ENCODE measurements around the gene SCG3.

SCG3 gene

GRCh38 chr15:51731549-51732267, 50.4 kb downstream of the SCG3 start:
- peak; percentile 25 for DNase-seq

- no peak for DNase-seq
These were observed 51.3 kb downstream of the SCG3 start for GRCh38 chr15:51732646-51733045.

DNA sequence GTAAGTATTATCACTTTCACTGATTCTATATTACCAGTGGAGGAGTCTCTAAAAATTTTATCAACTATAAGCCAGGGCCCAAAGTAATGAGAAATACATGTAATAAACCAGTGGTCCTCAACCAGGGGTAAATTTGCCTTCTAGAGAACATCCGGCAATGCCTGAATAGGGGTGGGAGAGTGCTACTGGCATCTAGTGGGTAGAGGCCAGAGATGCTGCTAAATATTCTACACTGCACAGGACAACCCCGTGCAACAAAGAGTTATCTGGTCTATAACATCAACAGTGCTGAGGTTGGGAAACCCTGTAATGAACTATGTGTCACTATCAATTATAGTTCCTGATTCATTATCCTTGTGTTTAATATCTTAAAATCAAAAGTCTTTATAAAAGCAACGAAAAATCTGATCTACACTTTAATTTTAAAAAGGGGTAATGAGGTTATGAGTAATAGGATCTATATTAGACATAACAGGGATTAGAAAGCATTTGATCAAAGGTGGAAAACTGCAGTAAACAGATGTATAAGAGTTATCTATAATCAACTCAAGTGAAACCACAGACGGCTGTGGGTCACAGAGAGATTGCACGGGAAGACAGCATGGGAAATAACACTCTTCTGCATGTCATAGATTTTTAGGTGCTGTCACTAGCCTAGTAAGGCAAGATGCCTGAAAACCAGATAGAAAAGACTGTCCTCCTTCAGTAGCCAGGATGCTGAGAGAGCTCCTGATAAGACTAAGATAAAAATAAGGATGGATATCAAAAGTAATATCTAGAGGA, 54.1 kb downstream of the SCG3 start:
- DNase-seq, result peak; percentile 39

- DNase-seq, result peak; percentile 32
These were observed 54.8 kb downstream of the SCG3 start for GRCh38 chr15:51736069-51736468.

DNA sequence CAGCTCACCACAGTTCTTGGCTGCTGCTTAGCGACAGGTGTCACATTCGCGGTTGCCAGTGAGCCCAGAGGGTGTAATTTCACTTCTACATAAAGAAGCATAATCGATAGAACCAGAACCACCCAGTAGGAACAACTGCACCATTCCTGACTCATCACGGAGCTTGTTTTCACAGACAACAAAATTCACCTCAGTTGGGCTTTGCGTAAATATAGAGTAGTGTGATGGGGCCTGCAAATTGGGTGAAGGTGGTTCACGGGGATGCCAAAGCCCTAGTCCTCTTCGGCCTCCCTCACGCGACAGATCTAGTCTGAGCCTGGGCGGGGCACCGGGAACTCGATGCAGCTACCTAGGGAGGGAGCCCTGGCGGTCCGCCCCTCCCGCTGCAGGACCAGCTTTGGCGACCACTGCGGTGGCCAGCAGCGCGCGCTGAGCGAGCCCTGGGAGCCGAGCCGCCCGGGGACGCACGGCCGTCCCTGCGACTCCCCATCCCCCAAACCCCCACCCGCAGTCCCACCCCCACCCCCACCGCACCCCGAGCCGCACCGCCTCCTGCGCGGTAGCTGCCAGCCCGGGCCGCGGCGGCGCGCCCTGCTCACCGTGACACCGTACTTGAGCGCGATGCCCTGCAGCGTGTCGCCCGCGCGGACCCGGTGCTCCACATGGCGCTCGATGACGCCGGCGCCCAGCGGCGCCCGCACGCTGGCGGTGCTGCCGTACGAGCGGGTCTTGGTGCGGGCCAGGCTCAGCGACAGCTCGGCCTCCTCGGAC, 55.6 kb downstream of the SCG3 start:
- DNase-seq, result peak; percentile 67

DNA sequence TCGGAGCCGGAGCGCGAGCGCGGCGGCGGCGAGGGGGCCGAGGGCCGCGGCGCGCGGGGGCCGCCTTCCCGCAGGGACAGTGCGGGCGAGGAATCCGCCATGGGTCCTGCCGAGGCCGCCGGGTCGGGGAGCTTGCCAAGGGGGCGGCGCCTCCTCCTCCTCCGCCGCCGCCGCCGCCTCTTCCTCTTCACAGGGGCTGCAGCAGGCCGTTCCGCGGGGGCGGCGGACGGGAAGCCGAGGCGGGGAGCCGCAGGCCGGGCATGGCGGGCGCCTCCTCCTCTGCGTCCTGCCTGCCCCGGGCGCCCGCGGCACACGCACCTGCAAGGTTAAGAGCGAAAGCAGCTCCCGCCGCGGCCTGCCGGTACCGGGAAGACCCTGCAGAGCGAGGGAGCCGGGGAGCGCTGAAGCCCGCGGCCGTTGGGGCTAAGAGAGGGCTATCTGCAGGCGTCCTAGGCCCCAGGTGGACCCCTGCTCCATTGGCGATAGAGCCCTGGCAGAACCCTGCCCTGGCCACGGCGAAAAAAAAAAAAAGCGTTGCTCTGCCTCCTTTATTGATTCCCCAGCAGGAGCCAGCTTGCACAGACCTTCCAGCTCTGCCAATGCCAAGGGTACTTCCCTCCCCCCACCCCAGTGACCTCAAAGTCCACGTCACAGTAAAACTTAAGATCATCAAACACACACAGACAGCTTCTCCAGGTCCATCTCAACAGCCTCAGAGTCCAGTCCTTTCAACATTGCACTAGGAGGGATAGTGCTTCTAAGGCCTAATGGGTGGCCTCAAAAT, 56.4 kb downstream of the SCG3 start, which contains the start of gene LYSMD2:
Gene LYSMD2 (minus strand): TSS at position 134 of the 784 bp plus-strand sequence. CDS start 33 bp downstream, at position 101.
- DNase-seq, result peak; percentile 75

GRCh38 chr15:51738553-51738952, 57.2 kb downstream of the SCG3 start:
- DNase-seq, result no peak

- DNase-seq, result no peak
These were observed 57.9 kb downstream of the SCG3 start for GRCh38 chr15:51739061-51739712.

- no peak for DNase-seq
These were observed 68.0 kb downstream of the SCG3 start for GRCh38 chr15:51749307-51749706.

DNA sequence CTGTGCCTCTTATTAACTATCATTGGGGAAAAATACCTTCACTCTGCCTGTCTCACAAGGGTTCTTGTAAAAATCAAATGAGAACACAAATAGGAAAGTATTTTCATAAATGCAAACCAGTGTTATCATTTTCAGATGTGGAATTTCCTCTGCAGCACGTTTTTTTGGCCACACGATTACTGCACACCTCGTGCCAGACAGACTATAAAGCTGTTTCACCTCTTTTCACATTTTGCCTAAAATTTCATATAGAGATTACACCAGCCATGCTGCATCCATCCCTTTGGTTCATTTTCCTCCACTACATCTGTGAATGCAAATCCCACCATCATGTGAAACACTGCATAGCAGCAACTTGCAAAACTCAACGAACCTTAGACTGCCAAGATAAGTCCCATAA, 68.9 kb downstream of the SCG3 start:
- no peak for DNase-seq

DNA sequence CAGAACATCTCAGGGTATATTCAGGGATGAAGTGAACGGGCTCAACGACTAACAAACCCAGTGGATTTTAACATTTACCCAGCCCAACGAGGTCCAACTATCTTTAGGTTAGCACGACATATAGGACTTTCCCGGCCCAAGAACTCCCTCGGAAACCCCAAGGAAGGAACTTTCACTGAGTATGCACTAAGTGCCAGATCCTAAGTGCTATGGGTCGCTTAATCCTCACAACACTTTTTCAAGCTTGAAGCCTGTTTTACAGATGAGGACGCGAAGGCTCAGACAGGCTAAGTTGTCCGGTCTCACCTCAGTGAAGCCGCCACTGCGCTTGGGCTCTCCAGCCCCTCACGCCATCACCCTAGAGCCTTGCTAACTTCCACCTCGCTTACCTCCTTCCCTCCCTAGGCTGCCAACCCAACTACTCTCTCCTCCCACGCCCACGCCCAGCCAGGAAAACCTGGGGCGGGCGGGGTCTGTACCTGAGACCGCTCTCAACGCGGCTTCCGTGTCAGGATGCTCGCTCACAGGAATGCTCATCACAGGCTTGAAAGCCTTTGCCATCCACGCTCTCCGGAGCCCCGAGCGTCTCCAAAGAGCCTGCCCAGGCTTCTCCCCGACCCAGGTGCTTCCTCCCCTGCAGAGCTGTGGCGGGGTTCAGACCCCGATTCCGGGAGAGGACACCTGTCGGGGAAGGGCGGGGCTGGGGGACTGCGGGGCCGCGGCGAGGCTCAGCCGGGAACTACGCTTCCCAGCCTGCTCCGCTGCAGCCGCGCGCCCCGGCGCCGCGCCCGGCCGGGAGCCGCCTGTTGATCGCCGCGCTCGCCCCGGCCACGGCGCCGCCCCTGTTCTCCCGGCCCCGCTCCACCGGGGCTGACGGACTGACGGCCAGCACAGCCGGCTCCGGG, 69.7 kb downstream of the SCG3 start, which contains the start of gene TMOD2:
Gene TMOD2 (plus strand): TSS at position 806 of the 905 bp plus-strand sequence. CDS start 14,845 bp downstream, outside the sequence.
- peak; percentile 57 for DNase-seq

DNA sequence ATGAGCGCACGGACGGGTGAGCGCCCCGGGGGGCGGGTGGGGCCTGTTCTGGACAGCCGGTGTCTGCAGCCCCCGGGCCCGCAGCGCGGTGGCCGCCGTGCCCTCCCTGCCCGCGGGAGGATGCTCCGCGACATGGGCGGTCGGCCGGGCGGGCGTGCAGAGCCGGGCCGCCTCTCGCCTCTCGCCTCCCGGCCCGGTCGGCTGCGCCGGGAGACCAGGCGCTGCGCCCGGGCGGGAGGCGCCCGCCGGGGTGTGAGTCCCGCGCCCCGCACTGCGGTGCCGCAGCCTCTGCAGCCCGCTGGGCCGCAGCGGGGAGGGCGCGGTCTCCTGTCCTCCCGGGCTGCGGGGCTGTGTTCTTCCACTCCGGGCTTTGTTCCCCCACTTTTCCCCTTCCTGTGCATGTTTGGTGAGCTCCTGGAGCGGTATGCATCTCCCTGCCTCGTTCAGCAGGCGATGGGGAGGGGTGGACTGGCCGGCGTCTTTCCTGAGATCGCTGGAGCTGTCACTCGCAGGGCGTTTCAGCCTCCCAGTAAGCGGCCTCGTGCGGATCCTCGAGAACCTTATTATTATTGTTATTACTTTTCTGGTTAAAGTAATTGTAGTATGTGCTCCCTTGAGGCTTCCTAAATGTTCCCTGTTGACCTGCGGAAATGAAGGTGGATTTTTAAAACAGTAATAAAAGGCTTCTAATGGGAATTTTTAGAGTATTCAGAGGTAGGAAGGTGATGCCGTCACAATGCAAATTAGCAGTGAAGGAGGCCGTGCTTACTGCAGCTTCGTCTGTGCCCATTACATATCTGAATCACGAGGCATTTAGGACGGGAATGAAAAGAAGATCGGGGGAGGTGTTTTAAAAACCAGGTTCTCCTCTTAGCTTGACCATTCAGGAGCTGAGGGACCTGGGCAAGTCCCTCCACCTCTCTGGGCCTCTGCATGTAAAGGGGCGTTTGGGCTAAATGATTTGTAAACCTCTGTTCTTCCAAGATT, 70.7 kb downstream of the SCG3 start:
- peak; percentile 20 for DNase-seq

- DNase-seq, result no peak
These were observed 71.6 kb downstream of the SCG3 start for GRCh38 chr15:51752888-51753287.

- no peak for DNase-seq
These were observed 73.0 kb downstream of the SCG3 start for GRCh38 chr15:51754267-51754666.

DNA sequence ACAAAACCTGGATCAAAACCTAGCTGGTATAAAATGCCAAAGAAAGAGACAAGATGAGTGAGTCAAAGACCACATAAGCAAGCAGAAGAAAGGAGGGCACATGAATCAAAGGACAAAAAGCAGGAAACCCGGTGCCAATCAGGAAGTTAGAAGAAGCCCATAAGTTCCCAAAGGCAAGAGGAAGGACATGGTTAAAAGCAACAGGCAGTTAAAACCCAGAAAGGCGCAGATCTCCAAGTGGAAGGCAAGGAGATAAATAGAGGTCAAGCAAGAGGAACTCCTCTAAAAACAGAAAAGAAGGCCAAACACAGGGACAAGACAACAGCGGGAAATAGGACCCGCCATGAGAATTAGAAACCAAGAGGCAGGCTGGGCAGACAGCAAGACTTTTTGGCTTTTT, 74.5 kb downstream of the SCG3 start:
- no peak for DNase-seq

DNA sequence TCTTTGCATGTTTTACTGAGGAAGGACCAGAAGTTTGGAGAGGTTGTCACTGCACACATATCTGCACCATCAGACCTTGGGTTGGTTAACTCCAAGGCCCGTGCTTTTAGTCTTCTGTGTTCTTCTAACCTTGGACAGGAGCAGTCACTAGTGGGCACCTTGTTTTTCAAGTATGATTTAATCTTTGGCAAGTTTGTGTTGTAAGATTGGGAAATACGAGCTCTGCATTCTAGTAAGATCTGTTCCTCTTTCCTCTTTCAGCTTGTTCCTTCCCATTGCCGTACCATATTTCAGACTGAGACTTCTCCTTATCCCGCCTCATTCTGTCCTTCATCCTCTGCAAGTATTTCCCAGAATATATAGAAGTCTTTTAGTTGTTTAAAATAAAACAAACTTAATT, 75.2 kb downstream of the SCG3 start:
- DNase-seq, result no peak

DNA sequence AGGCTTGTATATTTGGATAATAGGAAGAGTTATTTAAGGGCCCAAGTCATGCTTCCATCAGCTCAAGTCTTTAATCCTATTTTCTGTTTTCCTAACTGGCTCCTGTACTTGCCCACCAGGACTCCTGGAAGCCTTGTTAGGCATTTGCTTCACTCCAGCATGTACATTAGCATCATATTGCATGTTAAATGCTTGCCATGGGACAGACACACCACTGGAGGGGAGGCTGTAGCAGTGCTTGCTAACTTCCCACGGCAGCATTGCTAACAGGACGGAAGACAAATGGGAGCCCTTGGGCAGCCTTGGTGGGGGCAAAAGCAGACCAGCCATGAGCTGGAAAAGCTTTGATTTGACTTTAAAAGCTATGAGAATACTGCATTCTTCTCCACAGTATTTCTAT, 76.1 kb downstream of the SCG3 start:
- DNase-seq, result no peak

DNA sequence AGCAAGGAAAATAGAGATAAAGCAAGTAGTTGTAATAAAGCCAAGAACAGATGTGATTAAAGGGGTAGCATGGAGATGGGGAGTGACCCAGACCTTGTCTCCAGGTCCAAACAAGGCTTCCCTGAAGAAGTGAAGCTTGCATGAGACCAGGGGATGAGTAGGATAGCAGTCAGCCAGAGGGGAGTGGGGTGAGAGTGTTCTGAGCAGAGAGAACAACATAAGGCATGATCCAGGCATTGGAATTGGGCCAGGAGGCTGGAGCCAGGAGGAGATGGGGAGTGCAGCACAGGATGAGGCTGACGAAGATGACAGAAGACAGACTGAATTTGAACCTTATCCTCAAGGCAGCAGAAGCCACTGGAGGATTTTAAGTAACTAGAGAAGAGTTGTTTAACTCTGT, 77.3 kb downstream of the SCG3 start:
- DNase-seq, result no peak

GRCh38 chr15:51759557-51760070, 78.3 kb downstream of the SCG3 start:
- no peak for DNase-seq
